DND-41 (cell line): ENCODE data around the gene HP1BP3.

Source experiments
- EZH2 ChIP-seq: IDR thresholded peaks from 3 replicates; pipeline ENCODE4 v1.6.1; 2012; ENCODE audit warnings: borderline replicate concordance, low read depth, mild to moderate bottlenecking, moderate library complexity, low read length, inconsistent platforms; ENCODE audit not compliant: severe bottlenecking
- TF ChIP-seq, protein P1 (sequence below): IDR thresholded peaks from 2 replicates; pipeline ENCODE4 v1.5.1; 2012; ENCODE audit warnings: borderline replicate concordance, low read length, moderate library complexity, mild to moderate bottlenecking; ENCODE audit not compliant: poor library complexity, severe bottlenecking; ENCODE audit errors: extremely low read depth

DNA sequence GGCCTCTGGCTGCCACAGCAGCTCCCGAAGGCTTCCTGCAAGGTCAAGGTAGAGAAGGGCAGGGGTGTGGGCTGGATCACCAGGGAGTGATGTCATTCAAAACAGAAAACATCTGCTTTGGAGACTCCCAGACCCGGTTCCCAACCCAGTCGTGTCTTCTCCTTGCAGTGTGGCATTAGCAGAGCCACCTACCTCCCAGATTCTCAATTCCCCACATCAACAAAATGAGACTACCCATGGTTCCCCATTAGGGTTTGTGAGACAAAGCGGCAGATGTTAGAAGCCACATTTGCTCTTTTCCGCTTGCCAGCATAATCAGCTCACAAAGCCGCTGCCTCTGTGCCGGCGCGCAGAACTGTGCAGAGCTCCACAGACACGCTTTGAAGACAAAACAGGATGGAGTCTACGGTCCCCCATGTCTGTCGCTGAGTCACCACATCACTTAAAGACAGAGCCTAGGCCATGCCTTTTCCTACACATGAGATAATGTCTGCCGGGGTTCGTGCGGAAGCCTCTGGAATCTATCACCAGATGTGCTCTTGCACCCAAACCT is 81.8 kb downstream of the HP1BP3 start:
- TF ChIP-seq, protein P1, sequence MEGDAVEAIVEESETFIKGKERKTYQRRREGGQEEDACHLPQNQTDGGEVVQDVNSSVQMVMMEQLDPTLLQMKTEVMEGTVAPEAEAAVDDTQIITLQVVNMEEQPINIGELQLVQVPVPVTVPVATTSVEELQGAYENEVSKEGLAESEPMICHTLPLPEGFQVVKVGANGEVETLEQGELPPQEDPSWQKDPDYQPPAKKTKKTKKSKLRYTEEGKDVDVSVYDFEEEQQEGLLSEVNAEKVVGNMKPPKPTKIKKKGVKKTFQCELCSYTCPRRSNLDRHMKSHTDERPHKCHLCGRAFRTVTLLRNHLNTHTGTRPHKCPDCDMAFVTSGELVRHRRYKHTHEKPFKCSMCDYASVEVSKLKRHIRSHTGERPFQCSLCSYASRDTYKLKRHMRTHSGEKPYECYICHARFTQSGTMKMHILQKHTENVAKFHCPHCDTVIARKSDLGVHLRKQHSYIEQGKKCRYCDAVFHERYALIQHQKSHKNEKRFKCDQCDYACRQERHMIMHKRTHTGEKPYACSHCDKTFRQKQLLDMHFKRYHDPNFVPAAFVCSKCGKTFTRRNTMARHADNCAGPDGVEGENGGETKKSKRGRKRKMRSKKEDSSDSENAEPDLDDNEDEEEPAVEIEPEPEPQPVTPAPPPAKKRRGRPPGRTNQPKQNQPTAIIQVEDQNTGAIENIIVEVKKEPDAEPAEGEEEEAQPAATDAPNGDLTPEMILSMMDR = no peak
- no peak for TF ChIP-seq EZH2
